Measurements from ENCODE around the gene COMMD10. TPM values are rescaled to one million over a fixed set of nuclear protein-coding genes. Genes with fewer than 3 reads are reported as not detected.
A peak's percentile ranks its signal among the peaks of the same experiment; 100 is the strongest.

COMMD10 gene
- total and polyA plus RNA-seq, 4 donors, result 17.2 to 66.0 (median 24.7) TPM

- Histone ChIP-seq H3K36me3 (ENCODE audit: control insufficient read depth in 4 of 4, insufficient read depth in 4 of 4, low read length in 4 of 4) (peaks cover 9 to 48% (median 19%) of the 10 kb centered on the region in 4 donors), H3K9ac (ENCODE audit: insufficient read depth in 1 of 2, low read length in 2 of 2) (no peak overlapping the region), H3K4me3 (no peak overlapping the region), H3K27me3 (ENCODE audit: control insufficient read depth in 3 of 3, insufficient read depth in 3 of 3, low read length in 2 of 3) (no peaks in the 10 kb centered on the region), H3K4me1 (ENCODE audit: control insufficient read depth in 5 of 5, insufficient read depth in 5 of 5, low read length in 5 of 5) (no peaks in the 10 kb centered on the region), H3K27ac (ENCODE audit: low read depth in 1 of 2, low read length in 1 of 2) (no peak overlapping the region), H3K9me3 (ENCODE audit: control insufficient read depth in 4 of 4, insufficient read depth in 3 of 4, low read length in 3 of 4) (peaks cover 0 to 10% (median 4%) of the 10 kb centered on the region in 4 donors)
- TF ChIP-seq CTCF (IDR thresholded peaks at IDR 0.05; ENCODE audit: control extremely low read depth, extremely low read depth), result no peak
- 83 to 99% methylated on average over 2 of the region's 2 CpGs for WGBS, 2 donors
- DNase-seq (peak in 2 of 3 donors; percentile 36 to 60), ATAC-seq (ENCODE audit: insufficient read depth, low FRiP score) (no peak)
These were observed 215.2 kb downstream of the COMMD10 start for GRCh38 chr5:116299746-116300640.

- H3K4me3 ChIP-seq, result no peak overlapping the region
- DNase-seq (no peak), ATAC-seq (ENCODE audit: insufficient read depth, low FRiP score) (no peak)
- 96 to 100% methylated on average over 1 of the region's 1 CpG for WGBS, 2 donors
- no peak overlapping the region for H3K27ac ChIP-seq (ENCODE audit: low read depth in 1 of 2, low read length in 1 of 2)
- H3K9me3 ChIP-seq (ENCODE audit: control insufficient read depth in 4 of 4, insufficient read depth in 3 of 4, low read length in 3 of 4), result peaks cover 0 to 13% (median 7%) of the 10 kb centered on the region in 4 donors
- H3K36me3 ChIP-seq (ENCODE audit: control insufficient read depth in 4 of 4, insufficient read depth in 4 of 4, low read length in 4 of 4), result peaks cover 11 to 56% (median 26%) of the 10 kb centered on the region in 4 donors
- no peak overlapping the region for H3K9ac ChIP-seq (ENCODE audit: insufficient read depth in 1 of 2, low read length in 2 of 2)
- H3K4me1 ChIP-seq (ENCODE audit: control insufficient read depth in 5 of 5, insufficient read depth in 5 of 5, low read length in 5 of 5), result no peaks in the 10 kb centered on the region
- no peak for TF ChIP-seq CTCF (IDR thresholded peaks at IDR 0.05; ENCODE audit: control extremely low read depth, extremely low read depth)
- H3K27me3 ChIP-seq (ENCODE audit: control insufficient read depth in 3 of 3, insufficient read depth in 3 of 3, low read length in 2 of 3), result no peaks in the 10 kb centered on the region
These were observed 216.3 kb downstream of the COMMD10 start for GRCh38 chr5:116301110-116301509.

- Histone ChIP-seq H3K36me3 (ENCODE audit: control insufficient read depth in 4 of 4, insufficient read depth in 4 of 4, low read length in 4 of 4) (peaks cover 7 to 57% (median 32%) of the 10 kb centered on the region in 4 donors), H3K27ac (ENCODE audit: low read depth in 1 of 2, low read length in 1 of 2) (no peak overlapping the region), H3K4me1 (ENCODE audit: control insufficient read depth in 5 of 5, insufficient read depth in 5 of 5, low read length in 5 of 5) (no peaks in the 10 kb centered on the region), H3K27me3 (ENCODE audit: control insufficient read depth in 3 of 3, insufficient read depth in 3 of 3, low read length in 2 of 3) (no peaks in the 10 kb centered on the region), H3K9me3 (ENCODE audit: control insufficient read depth in 4 of 4, insufficient read depth in 3 of 4, low read length in 3 of 4) (peaks cover 0 to 13% (median 10%) of the 10 kb centered on the region in 4 donors), H3K9ac (ENCODE audit: insufficient read depth in 1 of 2, low read length in 2 of 2) (no peak overlapping the region), H3K4me3 (no peak overlapping the region)
- TF ChIP-seq CTCF (IDR thresholded peaks at IDR 0.05; ENCODE audit: control extremely low read depth, extremely low read depth), result no peak
- WGBS, 2 donors, result 75 to 84% methylated on average over 1 of the region's 1 CpG
- DNase-seq (no peak), ATAC-seq (ENCODE audit: insufficient read depth, low FRiP score) (no peak)
These were observed 218.5 kb downstream of the COMMD10 start for GRCh38 chr5:116303340-116303739.
